Transverse colon (tissue), 4 donors: ENCODE data around the gene PODXL. TPM values are rescaled to one million over a fixed set of nuclear protein-coding genes. Genes with fewer than 3 reads are reported as not detected.

Experiments used
- DNase-seq: peaks from one replicate; pipeline ENCODE4 v3.0.0-alpha.2; 2019
- H3K27ac ChIP-seq, 4 donors: fragments of 200-600 bp; sonication (generic); 2 replicates each; pipeline ENCODE4 v1.5.1; 2016 to 2018; ENCODE audit warnings: inconsistent platforms in 4 of 4
- H3K27me3 ChIP-seq: fragments of 200-600 bp; sonication (generic); 2 replicates; pipeline ENCODE4 v1.5.1; 2017; ENCODE audit warnings: inconsistent platforms
- H3K36me3 ChIP-seq, 4 donors: fragments of 200-600 bp; sonication (generic); 2 replicates each; pipeline ENCODE4 v1.5.1; 2017 to 2019; ENCODE audit warnings: inconsistent platforms in 4 of 4
- H3K4me1 ChIP-seq, 4 donors: fragments of 200-600 bp; sonication (generic); 2 replicates each; pipeline ENCODE4 v1.5.1; 2017 to 2020; ENCODE audit warnings: inconsistent platforms in 4 of 4
- H3K4me3 ChIP-seq, 4 donors: fragments of 200-600 bp; sonication (generic); 1 replicate in 1 of 4; 2 replicates in 3 of 4; pipeline versions ENCODE4 v1.5.1 to v1.6.1; 2017 to 2019; ENCODE audit warnings: inconsistent platforms in 4 of 4
- H3K9me3 ChIP-seq, 2 donors: fragments of 200-600 bp; sonication (generic); 2 replicates each; pipeline ENCODE4 v1.5.1; 2017 to 2019; ENCODE audit warnings: inconsistent platforms in 2 of 2
- EP300 ChIP-seq: sonication (generic); formaldehyde crosslinking; IDR thresholded peaks from one replicate; pipeline ENCODE4 v1.6.1; 2017; ENCODE audit warnings: antibody characterized with exemption, low read depth
- POLR2A ChIP-seq: fragments of 450-650 bp; IDR thresholded peaks from one replicate; pipeline ENCODE4 v1.6.1; 2016; ENCODE audit warnings: antibody characterized with exemption, mild to moderate bottlenecking, moderate library complexity
- POLR2AphosphoS5 ChIP-seq, 3 donors: sonication (generic); formaldehyde crosslinking; IDR thresholded peaks; one replicate each; pipeline ENCODE4 v1.6.1; 2016; ENCODE audit warnings: antibody characterized with exemption in 3 of 3
- WGBS, 2 donors: methylation state at CpG; one replicate each; pipeline ENCODE4 v1.1.5; 2018; ENCODE audit warnings: low coverage in 1 of 2; 5-methylcytosine and 5-hydroxymethylcytosine counted together
- in situ Hi-C, 4 donors: fragments of 200-750 bp; cut with MboI; loops; one replicate each; pipeline versions ENCODE4 v1.15.0 to v1.15.1; 2017; ENCODE audit warnings: low sequenced_read_pairs in 3 of 4, low pct_ligation_motif_present in 1 of 4, low pct_unique_long_range_greater_than_20kb in 1 of 4
- intact Hi-C: fragments of 100-400 bp; cut with DNase I; formaldehyde crosslinking; loops from one replicate; pipeline ENCODE4 v1.15.1; 2023; ENCODE audit warnings: low total_unique reads
- total RNA-seq, 4 donors: library from RNA; depleted of rRNA; stranded (reverse); fragments of >200 nt; gene quantifications; one replicate each; pipeline ENCODE4 v1.1.0, GENCODE V29; 2016
- TF ChIP-seq, protein P1 (sequence below), 5 experiments: fragments of 200-600 bp in 3 of 5; fragments of 450-650 bp in 2 of 5; sonication (generic) in 3 of 5; IDR thresholded peaks; 1 replicate in 2 of 5; 2 replicates in 3 of 5; pipeline ENCODE4 v1.5.1; 2016 to 2017; ENCODE audit warnings: antibody characterized with exemption in 5 of 5, inconsistent platforms in 3 of 5, mild to moderate bottlenecking in 2 of 5, moderate library complexity in 1 of 5

The PODXL gene
- total RNA-seq, 4 donors from 2014 or later: 11.7 to 25.8 (median 16.1) TPM

DNA sequence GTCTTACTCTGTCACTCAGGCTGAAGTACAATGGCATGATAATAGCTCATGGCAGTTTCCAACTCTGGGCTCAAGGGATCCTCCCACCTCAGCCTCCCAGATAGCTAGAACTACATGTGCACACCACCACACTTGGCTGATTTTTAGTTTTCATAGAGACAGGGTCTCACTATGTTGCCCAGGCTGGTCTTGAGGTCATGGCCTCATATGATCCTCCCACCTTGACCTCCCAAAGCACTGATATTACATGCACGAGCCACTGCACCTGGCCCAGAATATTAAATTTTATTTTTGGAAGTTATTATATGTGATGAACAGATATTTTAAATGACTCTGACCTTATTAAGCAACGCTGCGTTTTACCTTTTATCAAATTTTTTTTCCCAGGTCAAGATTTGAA, 94.4 kb downstream of the PODXL start:
- no peak for DNase-seq
- no peak overlapping the region for H3K4me3 ChIP-seq
- 87 to 98% methylated on average over 3 of the region's 3 CpGs for WGBS, 2 donors
- no peak overlapping the region for H3K27ac ChIP-seq
- in situ Hi-C loops: no loop called here
- intact Hi-C loops: no loop called here
- H3K27me3 ChIP-seq: no peaks in the 10 kb centered on the region
- TF ChIP-seq POLR2A (no peak), POLR2AphosphoS5 (IDR thresholded peaks at IDR 0.05) (no peak), EP300 (no peak)
- TF ChIP-seq, protein P1, sequence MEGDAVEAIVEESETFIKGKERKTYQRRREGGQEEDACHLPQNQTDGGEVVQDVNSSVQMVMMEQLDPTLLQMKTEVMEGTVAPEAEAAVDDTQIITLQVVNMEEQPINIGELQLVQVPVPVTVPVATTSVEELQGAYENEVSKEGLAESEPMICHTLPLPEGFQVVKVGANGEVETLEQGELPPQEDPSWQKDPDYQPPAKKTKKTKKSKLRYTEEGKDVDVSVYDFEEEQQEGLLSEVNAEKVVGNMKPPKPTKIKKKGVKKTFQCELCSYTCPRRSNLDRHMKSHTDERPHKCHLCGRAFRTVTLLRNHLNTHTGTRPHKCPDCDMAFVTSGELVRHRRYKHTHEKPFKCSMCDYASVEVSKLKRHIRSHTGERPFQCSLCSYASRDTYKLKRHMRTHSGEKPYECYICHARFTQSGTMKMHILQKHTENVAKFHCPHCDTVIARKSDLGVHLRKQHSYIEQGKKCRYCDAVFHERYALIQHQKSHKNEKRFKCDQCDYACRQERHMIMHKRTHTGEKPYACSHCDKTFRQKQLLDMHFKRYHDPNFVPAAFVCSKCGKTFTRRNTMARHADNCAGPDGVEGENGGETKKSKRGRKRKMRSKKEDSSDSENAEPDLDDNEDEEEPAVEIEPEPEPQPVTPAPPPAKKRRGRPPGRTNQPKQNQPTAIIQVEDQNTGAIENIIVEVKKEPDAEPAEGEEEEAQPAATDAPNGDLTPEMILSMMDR (IDR thresholded peaks at IDR 0.05): no peak
- no peaks in the 10 kb centered on the region for H3K4me1 ChIP-seq
- no peaks in the 10 kb centered on the region for H3K9me3 ChIP-seq
- peaks cover 0 to 51% (median 15%) of the 10 kb centered on the region in 4 donors for H3K36me3 ChIP-seq

DNA sequence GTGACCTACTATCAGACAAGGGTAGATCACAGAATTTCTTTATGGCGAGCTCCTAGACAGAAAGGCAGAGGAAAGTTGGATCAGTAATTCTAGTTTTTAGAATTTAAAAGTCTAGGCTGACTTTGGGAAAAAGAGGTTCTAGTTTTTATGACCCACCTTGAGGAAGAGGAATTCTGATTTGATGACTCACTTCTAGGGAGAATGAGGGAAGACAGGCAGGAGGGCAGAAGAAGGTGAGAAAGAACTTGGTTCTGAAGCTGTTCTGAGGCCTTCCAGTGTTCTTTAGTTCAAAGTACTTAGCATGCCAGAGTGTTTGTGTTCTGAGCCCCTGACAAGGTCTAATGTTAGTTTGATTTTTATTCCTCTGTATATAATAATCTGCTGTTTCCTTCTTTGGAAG, 97.2 kb downstream of the PODXL start:
- WGBS, 2 donors: 92 to 100% methylated on average over 1 of the region's 1 CpG
- in situ Hi-C loops (no loop called here), intact Hi-C loops (no loop called here)
- Histone ChIP-seq H3K27ac (no peak overlapping the region), H3K4me1 (no peaks in the 10 kb centered on the region), H3K4me3 (no peak overlapping the region), H3K9me3 (no peaks in the 10 kb centered on the region), H3K36me3 (peaks cover 0 to 23% (median 7%) of the 10 kb centered on the region in 4 donors), H3K27me3 (no peaks in the 10 kb centered on the region)
- TF ChIP-seq EP300 (no peak), POLR2AphosphoS5 (IDR thresholded peaks at IDR 0.05) (no peak), POLR2A (no peak)
- TF ChIP-seq, protein P1 (IDR thresholded peaks at IDR 0.05): no peak
- DNase-seq: no peak

DNA sequence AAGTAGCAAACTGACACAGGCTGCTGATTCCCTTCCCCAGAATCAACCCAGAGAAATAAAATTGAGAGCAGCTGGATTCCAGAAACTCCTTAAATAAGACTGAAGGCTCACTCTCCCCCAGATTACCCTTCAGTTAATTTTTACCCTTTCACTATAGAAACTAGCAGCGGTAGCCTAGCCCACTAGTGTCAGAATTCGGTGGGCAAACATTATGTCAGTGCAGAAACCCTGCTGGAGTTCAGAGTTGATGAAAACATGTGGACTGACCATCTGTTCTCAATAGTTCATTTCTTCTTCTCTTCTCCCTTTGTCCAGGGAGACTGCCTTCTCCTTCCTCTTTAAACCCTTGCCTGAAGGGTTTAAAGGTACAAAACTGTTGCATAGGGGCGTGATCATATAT, 100.1 kb downstream of the PODXL start:
- H3K27ac ChIP-seq: no peak overlapping the region
- WGBS, 2 donors: 93 to 100% methylated on average over 1 to 3 of the region's 3 CpGs
- no peak overlapping the region for H3K4me3 ChIP-seq
- no peaks in the 10 kb centered on the region for H3K27me3 ChIP-seq
- TF ChIP-seq, protein P1 (IDR thresholded peaks at IDR 0.05): no peak
- TF ChIP-seq EP300 (no peak), POLR2AphosphoS5 (IDR thresholded peaks at IDR 0.05) (no peak)
- intact Hi-C loops (no loop called here), in situ Hi-C loops (no loop called here)
- H3K36me3 ChIP-seq: peaks cover 0 to 16% (median 0%) of the 10 kb centered on the region in 4 donors
- no peaks in the 10 kb centered on the region for H3K4me1 ChIP-seq
- H3K9me3 ChIP-seq: no peaks in the 10 kb centered on the region
- no peak for DNase-seq

DNA sequence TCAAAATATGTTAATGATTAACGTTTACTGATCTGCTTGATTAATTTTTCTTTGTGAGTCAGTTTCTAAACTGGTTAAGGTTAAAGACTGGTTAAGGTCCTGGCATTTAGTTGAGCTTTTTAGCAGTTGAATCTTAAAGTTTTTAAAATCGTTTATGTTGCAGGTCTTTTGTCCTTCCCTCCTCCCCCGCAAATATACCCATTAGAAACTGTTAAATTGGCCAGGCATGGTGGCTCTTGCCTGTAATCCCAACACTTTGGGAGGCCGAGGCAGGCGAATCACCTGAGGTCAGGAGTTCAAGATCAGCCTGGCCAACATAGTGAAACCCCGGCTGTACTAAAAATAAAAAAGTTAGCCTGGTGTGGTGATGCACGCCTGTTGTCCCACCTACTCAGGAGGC, 100.9 kb downstream of the PODXL start:
- H3K36me3 ChIP-seq: peaks cover 0 to 16% (median 0%) of the 10 kb centered on the region in 4 donors
- H3K27ac ChIP-seq: no peak overlapping the region
- TF ChIP-seq POLR2A (no peak), EP300 (no peak), POLR2AphosphoS5 (IDR thresholded peaks at IDR 0.05) (no peak)
- TF ChIP-seq, protein P1 (IDR thresholded peaks at IDR 0.05): no peak
- DNase-seq: no peak
- WGBS, 2 donors: 89% methylated on average over 7 of the region's 7 CpGs
- intact Hi-C loops: no loop called here
- in situ Hi-C loops: no loop called here
- no peaks in the 10 kb centered on the region for H3K4me1 ChIP-seq
- H3K9me3 ChIP-seq: no peaks in the 10 kb centered on the region
- H3K27me3 ChIP-seq: no peaks in the 10 kb centered on the region
- no peak overlapping the region for H3K4me3 ChIP-seq
